Measurements from ENCODE around the gene TRIM59.

The TRIM59 gene

GRCh38 chr3:160402221-160403027 lies 47.2 kb downstream of the TRIM59 start:
- no peak for DNase-seq

DNA sequence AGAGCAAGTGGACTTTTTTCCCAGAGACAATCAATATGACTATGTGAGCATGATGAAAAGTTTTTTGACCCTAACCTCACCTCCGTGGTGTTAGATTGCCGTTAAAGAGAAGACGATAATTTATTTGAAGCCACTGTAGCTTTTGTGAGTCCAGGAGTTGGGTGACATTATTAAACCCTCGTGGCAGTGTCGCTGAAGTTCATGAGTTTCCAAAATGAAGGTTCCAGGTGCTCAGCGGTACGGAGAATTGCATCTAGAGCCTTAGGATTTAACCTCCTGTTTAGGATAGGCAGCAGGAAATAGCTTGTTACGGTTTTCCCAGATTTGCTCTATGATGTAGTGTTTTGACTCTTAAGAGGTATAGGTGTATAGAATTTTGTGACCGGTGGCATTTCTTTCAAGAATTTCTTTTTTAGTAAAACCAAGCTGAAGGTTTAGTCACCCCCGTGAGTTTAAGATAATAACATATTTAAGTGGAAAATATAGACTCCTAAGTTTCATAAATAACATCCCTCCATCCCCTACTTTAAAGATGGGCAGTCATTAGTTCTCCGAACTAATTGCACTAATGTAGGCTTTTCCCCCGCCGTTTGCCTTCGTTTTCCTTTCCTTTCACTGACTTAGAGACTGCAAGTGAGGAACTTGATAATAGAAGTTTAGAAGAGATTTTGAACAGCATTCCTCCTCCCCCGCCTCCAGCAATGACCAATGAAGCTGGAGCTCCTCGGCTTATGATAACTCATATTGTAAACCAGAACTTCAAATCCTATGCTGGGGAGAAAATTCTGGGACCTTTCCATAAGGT lies 48.1 kb downstream of the TRIM59 start:
- no peak for DNase-seq

GRCh38 chr3:160400702-160401150 lies 48.9 kb downstream of the TRIM59 start:
- no peak for DNase-seq

DNA sequence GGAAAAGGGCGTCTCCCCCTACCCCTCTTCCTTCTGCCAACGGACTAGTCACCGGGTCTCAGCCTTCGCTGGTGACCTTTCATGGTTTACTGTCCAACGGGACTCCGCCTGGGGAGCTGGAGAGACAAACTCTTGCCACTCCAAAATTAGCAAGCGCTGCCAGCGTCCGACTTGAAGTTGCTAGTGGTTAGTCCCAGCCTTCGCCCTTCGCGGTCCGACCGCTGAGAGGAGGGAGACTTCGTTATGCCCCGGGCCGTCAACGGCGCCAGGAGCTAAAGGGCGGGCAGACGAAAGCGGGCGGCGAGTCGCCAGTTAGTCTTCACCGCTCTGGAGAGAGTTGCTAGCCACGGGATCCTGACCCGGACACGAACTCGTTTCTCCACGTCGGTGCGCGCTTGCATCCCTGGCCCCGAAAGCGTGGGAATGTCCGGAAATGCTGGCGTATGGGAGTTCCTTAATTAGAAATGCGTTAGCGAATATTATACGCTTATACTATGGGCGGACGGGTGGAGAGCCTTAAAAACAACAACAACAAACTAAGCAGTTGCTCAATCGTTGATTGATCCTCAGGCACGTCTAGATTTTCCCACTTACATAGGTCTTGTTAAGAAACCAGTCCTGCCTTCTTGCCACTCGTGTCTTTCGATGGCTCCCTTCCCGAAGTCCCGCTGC lies 49.4 kb downstream of the TRIM59 start:
- no peak for DNase-seq

- peak; percentile 92 for DNase-seq
These were observed 50.2 kb downstream of the TRIM59 start, which contains the start of the genes IFT80 and SMC4 for GRCh38 chr3:160399125-160400029. Gene IFT80, minus strand, starts transcription at chr3:160399225. Its CDS starts 14,625 bp downstream, at chr3:160384600. Gene SMC4, plus strand, starts transcription at chr3:160399650. Its CDS starts 1,177 bp downstream, at chr3:160400827.

DNA sequence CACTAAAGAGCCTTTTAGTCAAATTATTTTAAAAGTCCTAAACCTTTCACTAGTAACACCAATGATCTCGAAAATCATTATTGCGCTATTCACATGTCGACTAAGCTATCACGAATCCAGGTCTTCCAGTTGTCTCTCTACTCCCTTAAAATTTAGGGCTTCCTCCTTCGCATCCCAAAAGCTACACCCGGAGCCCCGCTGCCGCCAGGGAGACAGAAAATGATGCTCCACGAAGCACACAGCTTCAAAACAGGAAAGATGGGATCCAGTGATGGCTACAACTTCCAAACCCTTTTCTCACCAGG lies 50.8 kb downstream of the TRIM59 start:
- DNase-seq: no peak

DNA sequence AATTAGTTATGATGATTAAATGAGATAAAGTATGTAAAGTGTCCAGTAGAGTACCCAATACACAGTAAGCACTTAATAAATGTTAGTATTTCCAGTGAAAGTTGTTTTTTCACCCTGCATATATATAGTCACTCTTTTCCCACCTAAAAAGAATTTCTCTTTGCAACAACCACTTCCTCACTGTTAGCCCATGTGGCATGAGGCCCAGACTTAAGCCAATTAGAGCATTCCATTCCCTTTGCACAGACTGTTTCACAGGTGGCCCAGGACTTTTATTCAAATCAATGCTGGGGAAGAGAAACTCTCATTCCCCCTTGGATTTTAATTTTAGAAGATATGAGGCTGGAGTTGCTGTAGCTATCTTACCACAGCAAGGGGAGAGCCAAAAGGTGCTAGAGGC lies 54.3 kb downstream of the TRIM59 start:
- no peak for DNase-seq

DNA sequence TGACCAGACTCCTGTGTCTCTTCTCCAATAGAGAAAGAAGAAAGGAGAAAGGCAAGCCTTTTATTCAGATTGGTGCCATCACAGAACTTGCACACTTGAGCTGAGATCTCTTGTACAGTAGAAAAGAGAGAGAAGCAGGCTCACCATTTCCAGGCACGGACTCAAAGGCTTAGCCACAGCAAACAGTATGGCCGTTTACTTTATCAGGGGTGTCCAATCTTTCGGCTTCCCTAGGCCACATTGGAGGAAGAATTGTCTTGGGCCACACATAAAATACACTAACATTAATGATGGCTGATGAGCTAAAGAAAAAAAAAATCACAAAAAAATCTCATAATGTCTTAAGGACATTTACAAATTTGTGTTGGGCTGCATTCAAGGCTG lies 55.6 kb downstream of the TRIM59 start:
- no peak for DNase-seq

DNA sequence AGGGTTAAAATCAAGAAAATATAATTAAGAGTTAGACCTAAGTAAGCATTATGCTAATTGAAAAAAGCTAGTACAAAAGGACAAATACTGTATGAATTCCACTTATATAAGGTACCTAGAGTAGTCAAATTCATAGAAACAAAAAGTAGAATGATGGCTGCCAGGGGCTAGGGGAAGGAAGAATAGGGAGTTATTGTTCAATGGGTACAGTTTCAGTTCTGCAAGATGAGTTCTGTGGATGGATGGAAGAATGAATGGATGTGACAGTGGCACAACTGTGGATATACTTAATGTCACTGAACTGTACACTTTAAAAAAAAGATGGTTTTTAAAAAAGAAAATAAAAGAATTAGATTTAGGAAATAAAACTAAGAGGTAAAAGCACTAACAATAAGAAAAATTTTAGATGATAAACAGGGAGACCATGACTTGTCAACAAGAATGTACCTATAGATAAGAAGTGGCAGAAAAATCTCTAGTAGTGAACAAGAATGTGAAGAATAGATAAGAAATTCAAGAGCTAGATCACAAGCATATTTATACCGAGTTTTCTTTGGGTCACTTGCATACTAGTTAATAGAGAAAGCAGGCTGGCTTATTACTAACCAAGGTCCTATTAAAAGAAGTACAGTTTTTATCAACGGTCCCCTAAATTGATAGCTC lies 56.1 kb downstream of the TRIM59 start:
- DNase-seq: no peak

- DNase-seq: no peak
These were observed 56.8 kb downstream of the TRIM59 start for GRCh38 chr3:160392798-160393197.

DNA sequence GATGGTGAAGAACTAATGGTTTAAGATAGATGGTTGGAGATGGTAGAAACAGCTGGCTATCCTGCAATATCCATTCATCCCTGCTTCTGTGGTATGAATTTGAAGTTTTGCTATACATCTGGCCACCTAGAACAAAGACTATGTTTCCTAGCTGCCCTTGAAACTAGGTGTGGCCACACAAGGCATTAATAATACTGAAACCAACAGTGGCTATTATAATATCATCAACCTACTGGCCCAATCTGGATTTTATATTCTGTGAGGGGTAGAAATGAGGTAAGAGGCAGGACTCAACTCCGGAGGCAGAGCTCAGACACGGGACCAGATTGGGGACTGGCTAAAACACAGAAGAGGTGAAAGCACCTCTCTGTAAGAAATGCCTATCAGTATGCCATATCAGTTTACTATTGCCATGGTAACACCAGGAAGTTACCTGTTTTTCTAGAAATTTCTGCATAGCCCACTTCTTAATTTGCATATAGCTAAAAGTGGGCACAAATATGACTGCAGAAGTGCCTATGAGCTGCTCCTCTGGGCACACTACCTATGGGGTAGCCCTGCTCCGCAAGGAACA lies 58.9 kb downstream of the TRIM59 start:
- no peak for DNase-seq

Data from activated effector memory CD4-positive, alpha-beta T cell treated with Interleukin-2 at 50 U/mL for 16 hours (primary cell).